NCI-H128 (cell line): Measurements from ENCODE around the gene AMD1.

ENCODE experiments used
- DNase-seq: peaks from one replicate; lab custom pipeline; 2025; ENCODE audit not compliant: unreplicated experiment; lab: John Stamatoyannopoulos, UW

AMD1 gene

DNA sequence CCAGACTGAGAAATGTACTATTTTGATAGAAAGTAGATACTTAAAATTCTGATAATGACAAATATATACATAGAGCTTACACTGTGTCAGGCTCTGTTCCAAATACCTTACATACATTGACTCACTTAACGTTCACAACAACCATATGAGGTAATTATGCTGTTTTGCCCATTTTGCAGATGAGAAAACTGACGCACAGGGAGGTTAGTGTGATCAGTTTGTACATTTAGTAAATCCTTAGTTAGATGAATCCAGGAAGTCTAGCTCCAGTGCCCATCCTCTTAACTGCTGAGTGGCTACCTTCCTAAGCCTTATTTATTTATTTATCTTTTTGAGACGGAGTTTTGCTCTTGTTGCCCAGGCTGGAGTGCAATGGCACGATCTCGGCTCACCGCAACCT is 60.6 kb downstream of the AMD1 start:
- no peak for DNase-seq

GRCh38 chr6:110938171-110938570 is 63.6 kb downstream of the AMD1 start:
- no peak for DNase-seq

DNA sequence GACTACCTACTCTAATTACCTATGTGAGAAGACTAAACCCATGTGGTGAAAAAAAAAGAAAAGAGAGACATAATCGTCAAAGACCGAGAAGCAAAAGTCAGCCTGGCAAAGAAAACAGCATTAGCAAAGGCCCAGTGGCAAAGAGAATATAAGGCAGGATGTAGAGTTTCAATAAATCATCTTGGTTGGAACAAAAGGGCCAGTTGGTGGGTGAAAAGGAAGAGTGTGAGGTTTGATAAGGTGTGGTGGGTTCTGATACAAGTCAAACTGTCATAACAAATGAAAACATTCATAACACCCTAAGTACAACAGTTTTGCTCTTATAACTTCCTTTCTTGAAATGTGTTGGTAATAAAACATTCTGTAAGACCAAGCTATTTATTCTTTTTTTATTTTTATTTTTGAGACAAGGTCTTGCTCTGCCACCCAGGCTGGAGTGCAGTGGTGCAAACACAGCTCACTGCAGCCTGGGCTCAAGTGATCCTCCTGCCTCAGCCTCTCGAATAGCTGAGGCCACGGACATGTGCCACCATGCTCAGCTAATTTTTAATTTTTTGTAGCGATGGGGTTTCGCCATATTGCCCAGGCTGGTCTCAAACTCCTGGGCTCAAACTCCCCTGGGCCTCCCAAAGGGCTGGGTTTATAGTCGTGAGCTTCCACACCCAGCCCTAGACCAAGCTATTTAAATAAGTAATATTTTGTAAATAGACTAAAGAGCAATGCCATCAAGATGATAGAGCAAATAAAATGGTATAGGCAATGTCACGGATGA is 65.0 kb downstream of the AMD1 start:
- no peak for DNase-seq

DNA sequence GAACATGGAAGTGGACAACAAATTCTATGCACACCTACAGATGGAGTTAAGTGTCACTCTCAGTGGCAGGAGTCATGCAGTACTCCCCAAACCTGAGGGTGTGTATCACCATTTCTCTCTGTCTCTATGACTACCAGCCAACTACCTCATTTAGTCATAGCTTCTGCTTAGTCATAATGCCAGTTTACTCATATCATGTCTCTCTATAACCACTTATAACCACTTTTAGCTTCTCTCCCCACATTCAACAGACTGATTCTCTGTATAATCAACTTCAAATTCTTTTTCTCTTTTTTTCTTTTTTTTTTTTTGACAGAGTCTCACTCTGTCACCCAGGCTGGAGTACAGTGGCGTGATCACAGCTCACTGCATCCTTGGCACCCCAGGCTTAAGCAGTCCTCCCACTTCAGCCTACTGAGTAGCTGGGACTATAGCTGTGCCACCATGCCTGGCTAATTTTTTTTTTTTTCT is 70.1 kb downstream of the AMD1 start:
- DNase-seq: no peak
